Ramos (cell line): ENCODE data around the gene FHAD1.

Experiments
- in situ Hi-C: fragments of 300-500 bp; cut with MboI; formaldehyde crosslinking; loops from one replicate; pipeline ENCODE4 v1.14.3; 2022; ENCODE audit warnings: low sequenced_read_pairs; ENCODE audit not compliant: unreplicated experiment

FHAD1 gene

GRCh38 chr1:15323351-15323988 lies 76.4 kb downstream of the FHAD1 start:
- in situ Hi-C loops, result no loop called here

GRCh38 chr1:15323989-15324868 lies 77.2 kb downstream of the FHAD1 start:
- in situ Hi-C loops, result no loop called here

GRCh38 chr1:15324869-15325335 lies 77.9 kb downstream of the FHAD1 start:
- in situ Hi-C loops, result loop anchor here (5.0 kb wide), 1 partner anchor 107 kb away; no protein-coding TSS in a partner anchor

- in situ Hi-C loops, result loop anchor here (5.0 kb wide), 1 partner anchor 107 kb away; no protein-coding TSS in a partner anchor
Observed at GRCh38 chr1:15325375-15326085, 78.5 kb downstream of the FHAD1 start.

- in situ Hi-C loops, result loop anchor here (5.0 kb wide), 1 partner anchor 105 kb away; no protein-coding TSS in a partner anchor
Observed at GRCh38 chr1:15326691-15327588, 79.9 kb downstream of the FHAD1 start.

- in situ Hi-C loops, result loop anchor here (5.0 kb wide), 1 partner anchor 104 kb away; no protein-coding TSS in a partner anchor
Observed at GRCh38 chr1:15328351-15329103, 81.5 kb downstream of the FHAD1 start.

- in situ Hi-C loops, result loop anchor here (5.0 kb wide), 1 partner anchor 103 kb away; no protein-coding TSS in a partner anchor
Observed at GRCh38 chr1:15329104-15329820, 82.2 kb downstream of the FHAD1 start.

- in situ Hi-C loops, result no loop called here
Observed at GRCh38 chr1:15330028-15330427, 83.0 kb downstream of the FHAD1 start.

- in situ Hi-C loops, result no loop called here
Observed at GRCh38 chr1:15331180-15331579, 84.2 kb downstream of the FHAD1 start.

GRCh38 chr1:15331734-15332133 lies 84.7 kb downstream of the FHAD1 start:
- in situ Hi-C loops, result no loop called here

- in situ Hi-C loops, result no loop called here
Observed at GRCh38 chr1:15332525-15332924, 85.5 kb downstream of the FHAD1 start.

GRCh38 chr1:15332952-15333715 lies 86.1 kb downstream of the FHAD1 start:
- in situ Hi-C loops, result no loop called here

- in situ Hi-C loops, result no loop called here
Observed at GRCh38 chr1:15334995-15335394, 88.0 kb downstream of the FHAD1 start.

- in situ Hi-C loops, result no loop called here
Observed at GRCh38 chr1:15336866-15337265, 89.8 kb downstream of the FHAD1 start.

- in situ Hi-C loops, result no loop called here
Observed at GRCh38 chr1:15337656-15338402, 90.8 kb downstream of the FHAD1 start.

GRCh38 chr1:15339570-15339969 lies 92.5 kb downstream of the FHAD1 start:
- in situ Hi-C loops, result no loop called here

GRCh38 chr1:15341228-15341627 lies 94.2 kb downstream of the FHAD1 start:
- in situ Hi-C loops, result no loop called here
